Mesenchymal stem cell (in vitro differentiated cells and primary cell): ENCODE data around the gene TOR4A.
A peak's percentile ranks its signal among the peaks of the same experiment; 100 is the strongest.

Experiments used
- DNase-seq: peaks from one replicate; pipeline ENCODE4 v3.0.0-alpha.2; 2013
- H2AFZ ChIP-seq: one replicate; pipeline ENCODE4 v1.6.1; 2013; ENCODE audit warnings: low read depth, mild to moderate bottlenecking, control low read depth, inconsistent platforms, low read length, moderate library complexity
- H2AK5ac ChIP-seq: 2 replicates; pipeline ENCODE4 v1.6.1; 2013; ENCODE audit warnings: low read length, moderate library complexity, mild to moderate bottlenecking, inconsistent platforms; ENCODE audit not compliant: severe bottlenecking
- H2BK120ac ChIP-seq: one replicate; pipeline ENCODE4 v1.6.1; 2013; ENCODE audit warnings: low read depth, mild to moderate bottlenecking, inconsistent platforms, low read length, moderate library complexity
- H2BK12ac ChIP-seq, 2 experiments: one replicate each; pipeline ENCODE4 v1.6.1; 2013; ENCODE audit warnings: inconsistent platforms in 2 of 2, low read length in 2 of 2, mild to moderate bottlenecking in 2 of 2, moderate library complexity in 2 of 2, control low read depth in 1 of 2
- H2BK15ac ChIP-seq: one replicate; pipeline ENCODE4 v1.6.1; 2013; ENCODE audit warnings: mild to moderate bottlenecking, low read depth, inconsistent platforms; ENCODE audit not compliant: poor library complexity, severe bottlenecking
- H2BK5ac ChIP-seq: 2 replicates; pipeline ENCODE4 v1.6.1; 2013; ENCODE audit warnings: low read depth, mild to moderate bottlenecking, low read length, control low read depth, inconsistent platforms; ENCODE audit not compliant: poor library complexity, severe bottlenecking
- H3K14ac ChIP-seq, 2 experiments: one replicate each; pipeline ENCODE4 v1.6.1; 2013; ENCODE audit warnings: inconsistent platforms in 2 of 2, low read length in 2 of 2, control low read depth in 1 of 2, mild to moderate bottlenecking in 1 of 2, moderate library complexity in 1 of 2
- H3K18ac ChIP-seq, 2 experiments: one replicate each; pipeline ENCODE4 v1.6.1; 2013; ENCODE audit warnings: inconsistent platforms in 2 of 2, low read length in 2 of 2, control low read depth in 1 of 2, low read depth in 1 of 2, mild to moderate bottlenecking in 1 of 2
- H3K23ac ChIP-seq, 2 experiments: one replicate each; pipeline ENCODE4 v1.6.1; 2013; ENCODE audit warnings: inconsistent platforms in 2 of 2, low read length in 2 of 2, mild to moderate bottlenecking in 2 of 2, moderate library complexity in 2 of 2, control low read depth in 1 of 2
- H3K27ac ChIP-seq: 2 replicates; pipeline ENCODE4 v1.5.1; 2013; ENCODE audit warnings: mild to moderate bottlenecking, moderate library complexity, low read length, control low read depth, inconsistent platforms; ENCODE audit not compliant: poor library complexity, severe bottlenecking
- H3K27me3 ChIP-seq, 2 experiments: 2 replicates each; pipeline versions ENCODE4 v1.6.1 to v1.7.0; 2013; ENCODE audit warnings: low read length in 2 of 2, mild to moderate bottlenecking in 2 of 2, moderate library complexity in 2 of 2, control low read depth in 1 of 2, inconsistent platforms in 1 of 2; ENCODE audit not compliant: control insufficient read depth in 1 of 2, insufficient read depth in 1 of 2
- H3K36me3 ChIP-seq, 2 experiments: 2 replicates each; pipeline versions ENCODE4 v1.6.1 to v1.7.0; 2013; ENCODE audit warnings: low read length in 2 of 2, control low read depth in 1 of 2, inconsistent platforms in 1 of 2, low read depth in 1 of 2, mild to moderate bottlenecking in 1 of 2; ENCODE audit not compliant: insufficient read depth in 2 of 2, control insufficient read depth in 1 of 2
- H3K4ac ChIP-seq, 2 experiments: one replicate each; pipeline ENCODE4 v1.6.1; 2013; ENCODE audit warnings: inconsistent platforms in 2 of 2, low read length in 2 of 2, mild to moderate bottlenecking in 2 of 2, moderate library complexity in 2 of 2, control low read depth in 1 of 2, low read depth in 1 of 2
- H3K4me1 ChIP-seq: 2 replicates; pipeline ENCODE4 v1.6.1; 2013; ENCODE audit warnings: low read depth, low read length, control low read depth; ENCODE audit not compliant: control insufficient read depth, insufficient read depth
- H3K4me2 ChIP-seq: 2 replicates; pipeline ENCODE4 v1.6.1; 2013; ENCODE audit warnings: low read length, mild to moderate bottlenecking, inconsistent platforms; ENCODE audit not compliant: poor library complexity, severe bottlenecking
- H3K4me3 ChIP-seq, 2 experiments: 2 replicates each; pipeline versions ENCODE4 v1.5.1 to v1.7.0; 2013; ENCODE audit warnings: low read length in 2 of 2, mild to moderate bottlenecking in 2 of 2, control low read depth in 1 of 2, low read depth in 1 of 2; ENCODE audit not compliant: insufficient read depth in 1 of 2
- H3K79me1 ChIP-seq: replicated peaks from 2 replicates; pipeline ENCODE4 v1.6.1; 2013; ENCODE audit warnings: mild to moderate bottlenecking, control low read depth, low read length, inconsistent platforms; ENCODE audit not compliant: poor library complexity, severe bottlenecking
- H3K9ac ChIP-seq: 2 replicates; pipeline ENCODE4 v1.7.0; 2013; ENCODE audit warnings: mild to moderate bottlenecking, low read length, moderate library complexity
- H3K9me3 ChIP-seq: 2 replicates; pipeline ENCODE4 v1.7.0; 2013; ENCODE audit warnings: mild to moderate bottlenecking, low read length; ENCODE audit not compliant: control insufficient read depth
- H4K8ac ChIP-seq: one replicate; pipeline ENCODE4 v1.6.1; 2013; ENCODE audit warnings: inconsistent platforms, mild to moderate bottlenecking, low read length, moderate library complexity
- H4K91ac ChIP-seq: one replicate; pipeline ENCODE4 v1.6.1; 2013; ENCODE audit warnings: mild to moderate bottlenecking, low read length, inconsistent platforms
- WGBS: methylation state at CpG from one replicate; pipeline ENCODE4 v1.1.7; 2013; ENCODE audit warnings: mixed read lengths; 5-methylcytosine and 5-hydroxymethylcytosine counted together

TOR4A gene

DNA sequence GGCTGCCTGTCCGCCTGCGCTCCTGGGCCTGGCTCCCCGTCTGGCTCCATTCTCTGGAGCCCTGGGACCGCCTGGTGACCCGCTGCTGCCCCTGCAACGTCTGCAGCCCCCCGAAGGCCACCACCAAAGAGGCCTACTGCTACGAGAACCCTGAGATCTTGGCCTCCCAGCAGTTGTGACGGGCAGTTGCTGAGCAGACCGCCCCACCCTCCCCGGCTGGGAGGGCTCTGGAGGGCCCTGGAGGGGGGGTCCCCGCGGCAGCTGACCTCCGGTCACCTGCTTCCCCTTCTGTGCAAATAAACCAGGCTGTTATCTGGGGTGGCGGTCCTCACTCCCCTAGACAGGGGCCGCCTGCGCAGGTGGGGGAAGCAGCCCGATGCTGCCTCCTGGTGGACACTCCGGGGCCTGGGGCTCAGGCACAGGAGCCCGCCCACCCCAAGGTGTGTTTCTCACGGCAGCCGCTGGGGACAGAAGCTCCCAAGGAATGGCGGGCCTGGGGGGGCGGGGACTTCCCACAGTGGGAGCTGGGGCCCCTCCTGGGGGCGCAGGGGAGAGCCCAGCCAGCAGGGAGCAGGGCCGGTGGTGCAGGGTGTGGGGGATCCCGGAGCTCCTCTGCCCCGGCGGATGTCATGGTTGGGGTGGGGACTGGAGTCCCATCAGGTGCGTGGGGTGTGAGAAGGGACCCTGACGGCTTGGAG is 41.1 kb upstream of the TOR4A start:
- Histone ChIP-seq H3K9ac (no peak overlapping the region), H2BK120ac (no peak overlapping the region), H3K27ac (no peak overlapping the region), H2BK12ac (peak overlapping the region in 1 of 2 experiments; percentile 85), H2AK5ac (no peak overlapping the region), H3K4me1 (peaks cover 34% of the 10 kb centered on the region), H3K4ac (peak overlapping the region in 1 of 2 experiments; percentile 42), H3K36me3 (peaks cover 0 to 3% of the 10 kb centered on the region in 2 experiments), H3K23ac (no peak overlapping the region), H4K91ac (peak overlapping the region; percentile 74), H3K9me3 (no peaks in the 10 kb centered on the region), H3K4me3 (peak overlapping the region in 1 of 2 experiments; percentile 21), H2BK15ac (no peak overlapping the region), H3K4me2 (peak overlapping the region; percentile 49), H3K79me1 (peaks cover 21% of the 10 kb centered on the region), H3K27me3 (peaks cover 0 to 38% of the 10 kb centered on the region in 2 experiments), H3K14ac (no peak overlapping the region), H3K18ac (peak overlapping the region in 1 of 2 experiments; percentile 89), H2BK5ac (no peak overlapping the region), H4K8ac (peak overlapping the region; percentile 52), H2AFZ (peak overlapping the region; percentile 57)
- DNase-seq, result peak; percentile 83
- WGBS, result 23% methylated on average over 29 of the region's 31 CpGs

- Histone ChIP-seq H2BK5ac (no peak overlapping the region), H3K23ac (no peak overlapping the region), H3K27me3 (peaks cover 0 to 32% of the 10 kb centered on the region in 2 experiments), H3K4me3 (no peak overlapping the region), H2BK120ac (no peak overlapping the region), H4K8ac (peak overlapping the region; percentile 52), H2AK5ac (peak overlapping the region; percentile 5), H3K18ac (peak overlapping the region in 1 of 2 experiments; percentile 89), H3K4me1 (peaks cover 34% of the 10 kb centered on the region), H4K91ac (peak overlapping the region; percentile 74), H3K79me1 (peaks cover 21% of the 10 kb centered on the region), H3K4me2 (peak overlapping the region; percentile 49), H3K14ac (no peak overlapping the region), H3K27ac (no peak overlapping the region), H2BK15ac (no peak overlapping the region), H3K9ac (no peak overlapping the region), H3K9me3 (no peaks in the 10 kb centered on the region), H2AFZ (peak overlapping the region; percentile 57), H3K36me3 (peaks cover 3 to 7% of the 10 kb centered on the region in 2 experiments), H3K4ac (peak overlapping the region in 1 of 2 experiments; percentile 42), H2BK12ac (peak overlapping the region in 1 of 2 experiments; percentile 85)
- 79% methylated on average over 11 of the region's 11 CpGs for WGBS
- DNase-seq, result no peak
Observed at GRCh38 chr9:137236936-137237421, 40.5 kb upstream of the TOR4A start.

DNA sequence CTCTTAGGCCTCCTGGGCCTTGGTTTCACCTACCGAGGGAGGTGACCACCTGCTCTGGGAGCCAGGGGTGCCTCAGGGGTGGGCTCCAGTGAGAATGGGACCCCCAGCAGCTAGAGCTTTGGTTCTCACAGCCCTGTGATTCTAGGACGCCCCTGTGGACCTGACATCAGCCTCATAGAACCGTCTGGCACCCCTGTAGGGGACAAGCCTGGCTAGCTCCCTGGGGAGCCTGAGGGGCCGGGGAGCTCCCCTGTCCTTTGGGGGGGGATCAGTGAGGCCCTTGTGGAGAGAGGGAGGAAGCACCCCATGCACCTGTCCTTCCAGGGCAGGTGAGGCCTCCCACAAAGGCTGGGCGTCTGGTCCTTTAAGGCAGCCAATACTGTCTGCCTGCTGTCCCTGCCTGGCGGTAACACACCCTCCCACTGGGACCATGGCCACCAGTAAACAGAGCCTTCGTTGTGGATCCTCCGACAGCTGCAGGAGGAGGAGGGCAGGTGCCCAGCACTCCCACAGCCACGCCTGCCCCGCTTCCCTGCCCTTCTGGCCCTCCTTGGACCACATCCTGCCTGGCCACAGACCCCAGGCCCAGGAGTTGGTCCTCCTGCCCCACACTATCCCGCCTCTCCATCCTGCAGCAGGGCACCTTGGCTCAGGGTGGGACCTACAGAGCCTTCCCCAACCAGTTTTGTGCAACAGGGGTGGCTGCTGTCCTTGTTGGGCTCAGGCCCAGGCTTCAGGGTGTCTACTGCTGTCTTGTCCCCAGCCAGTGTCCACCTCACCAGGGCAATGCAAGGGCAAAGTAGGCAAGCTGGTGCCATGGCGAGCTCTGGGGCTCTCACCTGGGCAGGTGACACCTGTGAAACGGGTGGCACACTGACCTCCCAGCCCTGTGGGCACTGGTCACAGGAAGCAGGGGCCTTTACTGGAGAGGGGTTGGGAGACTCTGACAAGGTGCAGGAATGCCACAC is 39.5 kb upstream of the TOR4A start:
- Histone ChIP-seq H3K9me3 (no peaks in the 10 kb centered on the region), H3K23ac (peak overlapping the region in 1 of 2 experiments; percentile 23), H4K8ac (no peak overlapping the region), H4K91ac (peak overlapping the region; percentile 70), H2AK5ac (peak overlapping the region; percentile 17), H3K27ac (no peak overlapping the region), H3K18ac (no peak overlapping the region), H2AFZ (no peak overlapping the region), H3K4me3 (peak overlapping the region in 1 of 2 experiments; percentile 54), H3K4me1 (peaks cover 43% of the 10 kb centered on the region), H3K4me2 (no peak overlapping the region), H2BK12ac (peak overlapping the region in 1 of 2 experiments; percentile 84), H2BK15ac (peak overlapping the region; percentile 6), H3K36me3 (peaks cover 14 to 17% of the 10 kb centered on the region in 2 experiments), H3K14ac (peak overlapping the region in 1 of 2 experiments; percentile 9), H3K79me1 (peaks cover 21% of the 10 kb centered on the region), H3K4ac (no peak overlapping the region), H2BK120ac (no peak overlapping the region), H3K27me3 (peaks cover 0 to 23% of the 10 kb centered on the region in 2 experiments), H3K9ac (peak overlapping the region; percentile 32), H2BK5ac (no peak overlapping the region)
- no peak for DNase-seq
- 85% methylated on average over 13 of the region's 13 CpGs for WGBS
